Upper lobe of left lung (tissue), 6 donors: ENCODE measurements around the gene SGPL1. TPM values are rescaled to one million over a fixed set of nuclear protein-coding genes. Genes with fewer than 3 reads are reported as not detected.
A peak's percentile ranks its signal among the peaks of the same experiment; 100 is the strongest.

Experiments
- ATAC-seq, 2 donors: fragments of 200-7000 bp; cut with Tn5 transposase; one replicate each; pipeline ENCODE4 v1.9.1; 2022; ENCODE audit warnings: mild to moderate bottlenecking in 2 of 2, moderate library complexity in 2 of 2; ENCODE audit not compliant: low FRiP score in 2 of 2
- DNase-seq, 2 donors: peaks; one replicate each; pipeline ENCODE4 v3.0.0-alpha.2; 2019 to 2020
- H3K27ac ChIP-seq, 4 donors: fragments of 200-600 bp; sonication (generic); one replicate each; pipeline ENCODE4 v1.5.1; 2016 to 2019
- H3K27me3 ChIP-seq, 4 donors: fragments of 200-600 bp; sonication (generic); one replicate each; pipeline ENCODE4 v1.5.1; 2017 to 2019
- H3K36me3 ChIP-seq, 4 donors: fragments of 200-600 bp; sonication (generic); one replicate each; pipeline ENCODE4 v1.5.1; 2016 to 2019
- H3K4me1 ChIP-seq, 4 donors: fragments of 200-600 bp; sonication (generic); one replicate each; pipeline ENCODE4 v1.5.1; 2018 to 2019
- H3K4me3 ChIP-seq, 4 donors: fragments of 200-600 bp; sonication (generic); one replicate each; pipeline ENCODE4 v1.5.1; 2017 to 2019; ENCODE audit warnings: mild to moderate bottlenecking in 2 of 4, moderate library complexity in 1 of 4
- H3K9me3 ChIP-seq, 4 donors: fragments of 200-600 bp; sonication (generic); one replicate each; pipeline ENCODE4 v1.5.1; 2018 to 2019
- CTCF ChIP-seq, 6 experiments: fragments of 450-650 bp in 4 of 6; fragments of 200-600 bp in 2 of 6; sonication (generic) in 2 of 6; IDR thresholded peaks; one replicate each; pipeline ENCODE4 v1.5.1; 2016 to 2019; ENCODE audit warnings: antibody characterized with exemption in 6 of 6
- EP300 ChIP-seq, 4 donors: sonication (generic); formaldehyde crosslinking; IDR thresholded peaks; one replicate each; pipeline ENCODE4 v1.5.1; 2017; ENCODE audit warnings: antibody characterized with exemption in 4 of 4, control low read depth in 2 of 4
- POLR2A ChIP-seq, 4 donors: fragments of 450-650 bp; IDR thresholded peaks; one replicate each; pipeline ENCODE4 v1.5.1; 2016 to 2017; ENCODE audit warnings: antibody characterized with exemption in 4 of 4, mild to moderate bottlenecking in 2 of 4
- POLR2AphosphoS5 ChIP-seq, 2 donors: sonication (generic); formaldehyde crosslinking; IDR thresholded peaks; one replicate each; pipeline ENCODE4 v1.5.1; 2017; ENCODE audit warnings: antibody characterized with exemption in 2 of 2
- WGBS, 2 donors: methylation state at CpG; one replicate each; pipeline ENCODE4 v1.1.5; 2017 to 2018; 5-methylcytosine and 5-hydroxymethylcytosine counted together
- total RNA-seq, 6 donors: library from RNA; depleted of rRNA in 4 of 6; stranded (reverse); fragments of >200 nt in 4 of 6; gene quantifications; one replicate each; pipeline versions ENCODE4 v1.1.0 to v1.2.1, GENCODE V29; 2016 to 2021
- donor health status: DM: no; HTN: no; CAD: no; lungs with moderate emphysema.
- donor health status: DM: no; HTN: yes; CAD: no; lungs with severe emphysema.

Gene SGPL1
- total RNA-seq, 6 donors from 2014 or later, result 18.4 to 43.8 (median 30.4) TPM

- no peak overlapping the region for H3K4me3 ChIP-seq
- peak in 1 of 2 donors; percentile 43 for ATAC-seq
- H3K9me3 ChIP-seq, result no peaks in the 10 kb centered on the region
- DNase-seq, result no peak
- H3K27ac ChIP-seq, result no peak overlapping the region
- H3K27me3 ChIP-seq, result no peaks in the 10 kb centered on the region
- no peak for TF ChIP-seq EP300 (IDR thresholded peaks at IDR 0.05)
- TF ChIP-seq POLR2AphosphoS5 (IDR thresholded peaks at IDR 0.05), result no peak
- no peak for TF ChIP-seq CTCF (IDR thresholded peaks at IDR 0.05)
- no peak for TF ChIP-seq POLR2A (IDR thresholded peaks at IDR 0.05)
- WGBS, 2 donors, result 74 to 85% methylated on average over 7 of the region's 7 CpGs
- H3K4me1 ChIP-seq, result peaks cover 14 to 37% (median 19%) of the 10 kb centered on the region in 4 donors
- no peaks in the 10 kb centered on the region for H3K36me3 ChIP-seq
These were observed 18.8 kb downstream of the SGPL1 start for GRCh38 chr10:70834441-70835151.

- H3K4me1 ChIP-seq, result peaks cover 14 to 28% (median 16%) of the 10 kb centered on the region in 4 donors
- no peak overlapping the region for H3K27ac ChIP-seq
- 74 to 81% methylated on average over 2 of the region's 2 CpGs for WGBS, 2 donors
- no peaks in the 10 kb centered on the region for H3K9me3 ChIP-seq
- no peak overlapping the region for H3K4me3 ChIP-seq
- no peak for DNase-seq
- TF ChIP-seq POLR2AphosphoS5 (IDR thresholded peaks at IDR 0.05) (no peak), EP300 (IDR thresholded peaks at IDR 0.05) (no peak), CTCF (IDR thresholded peaks at IDR 0.05) (no peak), POLR2A (IDR thresholded peaks at IDR 0.05) (no peak)
- ATAC-seq, result no peak
- no peaks in the 10 kb centered on the region for H3K27me3 ChIP-seq
- no peaks in the 10 kb centered on the region for H3K36me3 ChIP-seq
These were observed 20.6 kb downstream of the SGPL1 start for GRCh38 chr10:70836319-70836718.

GRCh38 chr10:70837660-70838059, 21.9 kb downstream of the SGPL1 start:
- Histone ChIP-seq H3K4me1 (peaks cover 10 to 27% (median 14%) of the 10 kb centered on the region in 4 donors), H3K9me3 (no peaks in the 10 kb centered on the region), H3K27me3 (no peaks in the 10 kb centered on the region), H3K36me3 (no peaks in the 10 kb centered on the region), H3K4me3 (no peak overlapping the region), H3K27ac (no peak overlapping the region)
- ATAC-seq (no peak), DNase-seq (no peak)
- WGBS, 2 donors, result 87 to 92% methylated on average over 3 of the region's 3 CpGs
- TF ChIP-seq POLR2AphosphoS5 (IDR thresholded peaks at IDR 0.05) (no peak), POLR2A (IDR thresholded peaks at IDR 0.05) (no peak), CTCF (IDR thresholded peaks at IDR 0.05) (no peak), EP300 (IDR thresholded peaks at IDR 0.05) (no peak)

- no peak overlapping the region for H3K4me3 ChIP-seq
- DNase-seq, result no peak
- H3K9me3 ChIP-seq, result no peaks in the 10 kb centered on the region
- H3K27me3 ChIP-seq, result no peaks in the 10 kb centered on the region
- no peaks in the 10 kb centered on the region for H3K36me3 ChIP-seq
- no peak for ATAC-seq
- no peak overlapping the region for H3K27ac ChIP-seq
- TF ChIP-seq EP300 (IDR thresholded peaks at IDR 0.05) (no peak), POLR2AphosphoS5 (IDR thresholded peaks at IDR 0.05) (no peak), POLR2A (IDR thresholded peaks at IDR 0.05) (no peak), CTCF (IDR thresholded peaks at IDR 0.05) (no peak)
- 73% methylated on average over 4 of the region's 4 CpGs for WGBS, 2 donors
- H3K4me1 ChIP-seq, result peaks cover 7 to 20% (median 10%) of the 10 kb centered on the region in 4 donors
These were observed 22.6 kb downstream of the SGPL1 start for GRCh38 chr10:70838270-70838805.
